ENCODE measurements around the gene ATP6V0C.
A peak's percentile ranks its signal among the peaks of the same experiment; 100 is the strongest.
"Not testable (repeated sequence)": the region's sequence is repeated elsewhere in the genome, so short reads cannot be mapped to it uniquely, and the experiment has no call there.

The ATP6V0C gene

DNA sequence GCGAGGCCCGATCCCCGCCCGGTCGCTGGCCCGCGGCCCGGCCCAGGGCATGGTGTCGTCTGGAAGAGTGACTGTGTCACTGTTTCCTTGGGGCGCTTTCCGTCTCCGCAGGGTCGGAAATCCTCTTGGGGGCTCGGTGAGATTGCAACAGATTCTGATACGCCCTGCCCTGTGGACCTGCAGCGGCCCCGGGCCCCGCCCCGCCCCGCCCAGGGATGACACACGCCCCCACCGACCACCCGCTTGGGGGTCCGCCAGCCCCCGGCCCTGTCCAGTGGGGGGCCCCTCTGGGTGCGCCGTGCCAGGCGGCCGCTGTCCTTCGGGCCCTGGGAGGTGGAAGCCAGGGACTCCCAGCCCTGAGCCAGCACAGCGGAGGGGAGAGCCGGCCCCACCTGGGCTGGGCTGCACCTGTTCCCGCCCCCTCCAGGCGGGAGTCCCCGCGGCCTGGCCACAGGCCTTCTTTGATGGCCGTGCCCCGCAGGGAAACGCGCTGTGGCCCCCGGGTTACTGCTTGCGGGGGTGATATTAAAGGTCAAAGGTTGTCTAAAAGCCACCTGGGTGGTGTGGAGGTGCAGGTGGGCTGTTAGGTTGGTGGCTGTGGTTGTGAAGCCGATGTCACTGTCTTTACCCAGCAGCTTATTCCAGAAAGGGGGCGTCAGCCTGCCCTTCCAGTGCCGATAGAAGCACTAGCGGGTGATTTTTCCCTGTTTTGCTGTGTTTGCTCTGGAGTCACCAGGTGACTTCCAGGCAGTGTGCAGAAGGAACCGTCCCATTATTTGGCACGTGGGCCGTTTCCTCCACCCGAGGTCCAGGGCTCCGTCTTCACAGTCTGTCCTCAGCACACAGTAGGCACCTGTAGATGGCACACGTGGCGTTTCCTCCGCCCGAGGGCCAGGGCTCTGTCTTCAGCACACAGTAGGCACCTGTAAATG, 38.1 kb upstream of the ATP6V0C start:
- DNase-seq = peak; percentile 67 to 70

DNA sequence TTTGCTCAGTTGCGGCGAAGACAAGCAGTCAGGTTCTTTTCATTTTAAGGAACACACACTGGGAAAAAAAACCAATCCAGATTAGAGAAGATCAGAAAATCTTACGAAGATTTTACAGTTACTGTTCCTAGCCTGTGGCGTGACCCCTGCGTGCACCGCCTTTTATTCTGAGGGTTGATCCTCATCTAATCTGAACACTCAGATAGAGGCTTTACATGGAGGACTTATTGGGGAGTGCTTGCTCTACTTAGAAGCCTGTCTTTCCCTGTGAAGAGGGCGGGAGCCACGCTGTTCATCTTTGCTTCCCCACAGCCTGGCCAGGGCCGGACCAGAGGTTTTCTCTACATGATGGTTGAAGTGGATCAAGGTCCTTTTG, 37.4 kb upstream of the ATP6V0C start:
- no peak for DNase-seq

DNA sequence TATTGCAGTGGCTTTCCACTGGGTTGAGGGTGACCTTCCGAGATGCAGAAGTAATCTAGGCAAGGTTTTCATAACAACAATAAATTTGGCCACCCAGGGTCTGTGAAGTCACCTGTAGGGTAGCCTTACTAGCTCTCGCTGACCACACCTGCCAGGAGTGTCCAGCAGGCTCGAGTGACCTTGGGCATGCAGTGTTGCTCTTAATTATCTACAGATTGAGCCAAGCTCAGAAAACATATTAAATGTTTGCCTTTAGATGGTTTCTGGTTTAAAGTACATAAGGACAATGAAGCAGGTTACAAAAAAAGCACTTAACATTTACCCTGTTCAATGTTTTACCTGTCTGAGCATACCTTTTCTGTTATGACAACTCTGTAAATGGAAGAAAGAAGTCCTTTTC, 37.0 kb upstream of the ATP6V0C start:
- DNase-seq = no peak

DNA sequence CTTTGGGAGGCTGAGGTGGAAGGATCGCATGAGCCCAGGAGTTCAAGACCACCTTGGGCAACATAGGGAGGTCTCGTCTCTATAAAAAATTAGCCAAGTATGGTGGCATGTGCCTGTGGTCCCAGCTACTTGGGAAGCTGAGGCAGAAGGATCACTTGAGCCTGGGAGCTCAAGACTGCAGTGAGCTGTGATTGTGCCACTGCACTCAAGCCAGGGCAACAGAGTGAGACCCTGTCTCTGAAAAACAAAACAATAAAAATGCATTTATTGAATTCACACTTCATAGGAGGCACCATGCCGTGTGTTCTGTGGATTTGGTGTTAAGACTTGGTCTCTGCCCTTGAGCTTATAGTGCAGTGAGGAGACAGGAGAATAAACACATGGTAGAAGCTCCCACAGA, 36.4 kb upstream of the ATP6V0C start:
- no peak for DNase-seq

DNA sequence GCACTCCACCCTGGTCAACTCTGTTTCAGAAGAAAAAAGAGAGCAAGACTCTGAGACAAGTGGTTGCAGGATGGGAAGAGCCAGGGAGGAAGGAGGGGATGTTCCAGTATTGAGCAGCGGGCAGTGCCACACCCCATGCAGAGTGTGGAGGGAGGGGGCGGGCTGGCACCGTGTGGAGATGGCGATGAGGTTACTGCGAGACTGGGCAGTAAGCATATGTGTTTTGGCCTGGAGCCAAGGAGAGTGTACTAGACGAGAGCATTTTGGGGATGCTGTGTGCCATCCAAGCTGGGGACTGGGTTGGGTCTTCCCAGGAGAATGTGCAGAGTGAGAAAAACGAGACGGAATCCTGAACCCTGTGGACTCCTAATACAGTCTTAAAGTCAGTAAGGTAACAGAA, 35.5 kb upstream of the ATP6V0C start:
- DNase-seq = no peak

- not testable (repeated sequence) for DNase-seq
These were observed 33.8 kb upstream of the ATP6V0C start for GRCh38 chr16:2479996-2480395.

DNA sequence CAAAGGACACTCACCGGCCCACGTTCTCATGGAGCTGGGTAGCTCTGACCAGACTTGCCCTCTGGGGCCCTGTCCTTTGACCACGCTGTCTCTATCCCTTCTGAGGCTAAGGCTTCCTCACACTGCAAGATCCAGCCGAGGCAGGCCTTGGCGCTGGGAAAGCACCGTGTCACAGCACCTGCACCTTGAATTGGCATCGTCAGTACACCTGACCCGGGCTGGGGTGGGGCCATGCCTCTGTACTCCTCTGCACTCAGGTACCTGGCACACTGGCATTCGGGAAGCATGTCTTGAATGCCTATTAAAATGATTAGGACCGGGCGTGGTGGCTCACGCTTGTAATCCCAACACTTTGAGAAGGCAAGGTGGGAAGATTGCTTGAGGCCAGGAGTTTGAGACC, 32.8 kb upstream of the ATP6V0C start:
- no peak for DNase-seq

DNA sequence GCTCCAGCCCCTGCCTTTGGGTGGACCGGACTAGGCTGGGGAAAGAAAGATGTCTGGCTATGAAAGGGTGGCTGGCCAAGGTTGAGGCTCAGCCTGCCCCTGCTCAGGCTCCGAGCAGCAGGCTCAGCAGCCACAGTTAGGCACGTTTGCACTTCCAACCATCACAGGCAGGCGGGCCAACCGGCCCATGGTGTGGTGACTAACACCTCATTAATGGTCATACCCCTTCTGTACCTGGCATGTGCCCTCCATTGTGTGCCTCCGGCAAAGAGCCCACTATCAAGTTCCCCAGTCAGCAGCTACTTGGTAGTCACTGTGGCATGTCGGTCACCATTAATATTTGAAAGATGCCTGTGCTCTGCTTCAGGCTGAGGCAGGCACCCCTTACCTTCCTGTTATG, 32.1 kb upstream of the ATP6V0C start:
- DNase-seq = no peak

- DNase-seq = no peak
These were observed 31.5 kb upstream of the ATP6V0C start for GRCh38 chr16:2482249-2482648.

- DNase-seq = no peak
These were observed 30.8 kb upstream of the ATP6V0C start for GRCh38 chr16:2482708-2483534.

DNA sequence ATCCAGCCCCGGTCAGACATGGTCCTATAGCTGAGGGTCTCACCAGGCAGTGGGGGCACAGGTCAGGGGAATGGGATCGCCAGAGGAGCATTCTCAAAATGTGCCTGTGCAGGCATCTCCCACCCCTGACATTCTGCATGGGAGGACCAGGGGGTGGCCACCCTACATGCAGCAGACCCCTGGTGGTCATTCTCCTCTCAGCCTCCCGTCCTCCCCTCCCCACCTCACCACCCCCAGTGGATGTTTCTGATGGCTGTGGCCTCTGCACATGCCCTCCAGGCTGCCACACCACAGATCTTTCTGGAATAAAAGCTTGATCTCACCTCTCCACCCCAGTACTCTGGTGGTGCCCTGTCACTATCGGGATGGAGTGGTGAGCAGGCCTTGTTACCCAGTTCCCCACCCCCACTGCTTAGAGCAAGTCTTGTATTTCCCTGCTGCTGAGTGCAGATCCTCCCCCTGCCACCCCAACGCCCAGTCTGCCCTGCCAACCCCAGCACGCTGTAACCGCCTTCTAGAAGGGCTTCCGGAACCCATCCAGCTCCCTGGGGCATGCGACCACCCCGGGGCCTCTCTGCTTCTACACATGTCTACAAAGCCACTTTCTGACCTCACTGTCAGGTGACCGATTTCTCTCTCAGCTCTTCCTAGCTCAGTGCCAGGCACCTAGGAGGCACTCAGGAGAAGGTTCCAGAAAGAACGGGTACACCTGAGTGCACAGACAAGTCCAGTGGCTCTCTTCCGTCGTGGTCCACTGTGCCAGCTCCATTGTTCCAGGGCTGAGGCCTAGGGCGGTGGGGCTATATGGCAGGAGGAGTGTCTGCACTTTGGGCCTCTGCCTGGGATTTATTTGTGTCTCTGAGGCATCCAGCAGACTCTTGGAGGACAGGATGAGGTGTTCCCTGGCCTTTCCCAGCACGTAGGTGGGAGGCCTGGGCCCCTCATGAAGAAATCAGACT, 29.5 kb upstream of the ATP6V0C start:
- DNase-seq = no peak

GRCh38 chr16:2484898-2485508, 28.7 kb upstream of the ATP6V0C start:
- DNase-seq = no peak

- DNase-seq = no peak
These were observed 27.8 kb upstream of the ATP6V0C start for GRCh38 chr16:2485811-2486507.

DNA sequence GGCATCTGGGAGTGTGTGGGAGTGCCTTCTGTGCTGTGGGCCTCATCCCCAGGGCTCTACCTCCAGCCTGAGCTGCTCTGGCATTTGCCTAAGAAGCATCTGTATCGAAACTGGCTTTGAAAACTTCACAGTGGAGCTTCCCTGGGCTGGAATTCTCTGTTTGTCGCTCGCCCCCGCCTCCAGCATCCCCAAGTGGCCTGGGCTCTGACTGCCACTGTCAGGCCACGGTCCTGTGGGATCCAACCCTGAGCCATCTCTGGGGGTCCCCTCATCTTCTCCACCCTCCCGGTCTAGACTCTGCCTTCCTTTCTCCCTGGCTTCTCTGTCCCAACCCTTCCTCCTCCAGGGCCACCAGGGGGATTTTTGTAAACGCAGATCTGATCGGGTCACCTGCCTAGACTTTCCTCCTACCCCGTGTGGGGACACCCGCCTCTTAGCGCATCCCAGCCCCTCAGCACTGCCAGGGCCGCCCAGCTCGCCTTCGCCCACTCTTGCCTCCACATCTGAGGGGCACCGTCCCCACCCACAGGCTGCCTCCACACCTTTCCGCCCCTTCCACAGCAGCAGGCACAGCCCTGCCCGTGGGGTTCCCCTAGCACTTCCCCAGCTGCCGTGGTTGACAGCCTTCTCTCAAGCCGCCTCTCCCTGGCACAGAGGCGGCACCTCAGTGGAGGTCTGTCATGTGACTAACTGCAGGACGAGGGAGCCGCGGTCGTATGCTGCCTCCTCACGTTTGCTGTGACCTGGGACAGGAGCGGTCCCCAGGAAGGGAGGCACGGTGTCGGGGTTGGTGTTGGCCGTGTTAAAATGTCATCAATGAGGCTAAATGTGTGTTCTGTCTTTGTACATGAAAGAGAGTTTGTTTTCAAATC, 26.9 kb upstream of the ATP6V0C start:
- peak; percentile 74 to 80 for DNase-seq

GRCh38 chr16:2487517-2487842, 26.3 kb upstream of the ATP6V0C start:
- no peak for DNase-seq

DNA sequence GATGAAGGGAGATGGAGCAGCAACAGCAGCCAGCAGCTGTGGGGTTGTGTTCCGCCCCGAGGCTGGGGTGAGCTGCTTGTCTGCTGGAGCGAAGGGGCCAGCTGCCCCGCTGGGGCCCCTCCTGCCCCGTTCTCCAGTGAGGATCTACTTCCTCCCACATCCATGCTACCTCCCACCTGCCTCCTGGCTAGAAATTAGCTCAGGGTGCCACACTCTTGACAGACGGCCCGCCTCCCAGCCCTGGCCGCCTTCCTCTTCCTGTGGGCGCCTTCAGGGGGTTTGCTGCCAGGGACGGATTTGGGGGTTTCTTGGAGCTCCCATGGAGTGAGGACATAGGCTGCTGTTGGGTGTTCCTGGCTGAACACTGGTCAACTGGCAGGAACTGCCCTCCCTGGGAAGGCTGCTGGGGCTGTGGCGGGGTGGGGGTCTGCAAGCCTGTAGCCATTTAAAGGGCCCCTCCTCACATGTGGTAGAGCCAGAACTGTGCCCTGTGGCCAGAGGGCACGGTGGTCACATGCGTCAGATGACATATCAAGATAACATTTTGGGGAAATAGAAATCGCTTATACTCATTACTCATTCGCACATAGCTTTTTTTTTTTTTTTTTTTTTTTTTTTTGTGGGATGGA, 25.7 kb upstream of the ATP6V0C start:
- DNase-seq = no peak

GRCh38 chr16:2489581-2489980, 24.2 kb upstream of the ATP6V0C start:
- DNase-seq = no peak

- DNase-seq = no peak
These were observed 23.3 kb upstream of the ATP6V0C start for GRCh38 chr16:2490190-2491105.

DNA sequence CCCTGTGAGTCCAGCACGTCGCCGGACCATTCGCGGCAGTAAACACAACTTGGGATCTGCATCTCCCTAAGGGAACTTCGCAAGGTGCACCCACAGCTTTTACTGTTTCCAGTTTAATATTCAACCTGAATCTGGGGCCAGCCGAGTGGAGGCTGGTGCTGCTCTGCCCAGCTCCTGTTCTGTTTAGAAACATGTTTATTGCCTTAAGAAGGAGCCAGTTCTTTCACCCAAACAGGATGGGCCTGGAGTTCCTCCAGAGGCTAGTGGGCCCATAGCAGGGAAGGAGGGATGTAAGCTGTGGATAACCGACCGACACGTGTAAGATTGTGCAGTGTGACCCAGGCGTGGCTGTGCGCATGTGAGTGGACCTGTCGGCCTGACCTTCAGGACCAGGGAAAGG, 21.5 kb upstream of the ATP6V0C start:
- no peak for DNase-seq
